HG02678 (cell line): ENCODE data around the gene LRRN4CL.
"Not testable (repeated sequence)": the region's sequence is repeated elsewhere in the genome, so short reads cannot be mapped to it uniquely, and the experiment has no call there.

Source experiments
- ATAC-seq: cut with Tn5 transposase; IDR thresholded peaks from one replicate; pipeline ENCODE4 v1.9.1; 2021; ENCODE audit warnings: mild to moderate bottlenecking, moderate library complexity; ENCODE audit not compliant: unreplicated experiment

Gene LRRN4CL

GRCh38 chr11:62689421-62690183, at the start of gene LRRN4CL:
LRRN4CL (minus strand) TSS chr11:62689530; CDS start chr11:62688508, 1,022 bp downstream.
- ATAC-seq = no peak

GRCh38 chr11:62737196-62737595, 47.9 kb upstream of the LRRN4CL start:
- no peak for ATAC-seq

GRCh38 chr11:62732830-62733229, 43.5 kb upstream of the LRRN4CL start:
- ATAC-seq = no peak

GRCh38 chr11:62730076-62730475, 40.7 kb upstream of the LRRN4CL start:
- not testable (repeated sequence) for ATAC-seq

- peak; percentile 26 for ATAC-seq
Observed at GRCh38 chr11:62728171-62728988, 39.0 kb upstream of the LRRN4CL start, which contains the start of gene TTC9C. TTC9C (plus strand) TSS chr11:62728486; CDS start chr11:62728849, 363 bp downstream.

- peak; percentile 59 for ATAC-seq
Observed at GRCh38 chr11:62727872-62728170, 38.5 kb upstream of the LRRN4CL start.

GRCh38 chr11:62727165-62727871, 38.0 kb upstream of the LRRN4CL start, which contains the start of gene HNRNPUL2:
HNRNPUL2 (minus strand) TSS chr11:62727457; CDS start chr11:62727156, 301 bp downstream.
- ATAC-seq = peak; percentile 65

GRCh38 chr11:62726915-62727164, 37.5 kb upstream of the LRRN4CL start:
- no peak for ATAC-seq

- ATAC-seq = peak; percentile 1
Observed at GRCh38 chr11:62726156-62726914, 37.0 kb upstream of the LRRN4CL start.

GRCh38 chr11:62725646-62726045, 36.3 kb upstream of the LRRN4CL start:
- ATAC-seq = no peak

- ATAC-seq = no peak
Observed at GRCh38 chr11:62724171-62724570, 34.8 kb upstream of the LRRN4CL start.

GRCh38 chr11:62721994-62722393, 32.7 kb upstream of the LRRN4CL start:
- no peak for ATAC-seq

- no peak for ATAC-seq
Observed at GRCh38 chr11:62719302-62719978, 30.1 kb upstream of the LRRN4CL start.

GRCh38 chr11:62716816-62717215, 27.5 kb upstream of the LRRN4CL start:
- ATAC-seq = no peak

- ATAC-seq = no peak
Observed at GRCh38 chr11:62716206-62716605, 26.9 kb upstream of the LRRN4CL start.

- ATAC-seq = no peak
Observed at GRCh38 chr11:62715150-62716130, 26.1 kb upstream of the LRRN4CL start.

- no peak for ATAC-seq
Observed at GRCh38 chr11:62713343-62713742, 24.0 kb upstream of the LRRN4CL start.

GRCh38 chr11:62712861-62713260, 23.5 kb upstream of the LRRN4CL start:
- no peak for ATAC-seq

GRCh38 chr11:62712276-62712812, 23.0 kb upstream of the LRRN4CL start:
- no peak for ATAC-seq
